Lung (tissue), 12 donors: ENCODE results near the gene ENKUR. TPM values are rescaled to one million over a fixed set of nuclear protein-coding genes. Genes with fewer than 3 reads are reported as not detected.

Experiments
- ATAC-seq: fragments of 200-7000 bp; cut with Tn5 transposase; one replicate; pipeline ENCODE4 v1.9.1; 2020; ENCODE audit warnings: moderate number of reproducible peaks; ENCODE audit not compliant: insufficient read depth, low FRiP score
- DNase-seq, 3 donors: peaks; one replicate each; pipeline ENCODE4 v3.0.0-alpha.2; 2013 to 2017
- H3K27ac ChIP-seq, 2 donors: one replicate each; pipeline ENCODE4 v1.5.1; 2013; ENCODE audit warnings: mild to moderate bottlenecking in 2 of 2, moderate library complexity in 2 of 2, control low read depth in 1 of 2, inconsistent platforms in 1 of 2, low read depth in 1 of 2, low read length in 1 of 2
- H3K27me3 ChIP-seq, 3 donors: one replicate each; pipeline ENCODE4 v1.5.1; 2013; ENCODE audit warnings: low read length in 2 of 3; ENCODE audit not compliant: control insufficient read depth in 3 of 3, insufficient read depth in 3 of 3
- H3K36me3 ChIP-seq, 4 donors: one replicate each; pipeline ENCODE4 v1.5.1; 2013; ENCODE audit warnings: low read length in 4 of 4, mild to moderate bottlenecking in 1 of 4, moderate library complexity in 1 of 4; ENCODE audit not compliant: control insufficient read depth in 4 of 4, insufficient read depth in 4 of 4
- H3K4me1 ChIP-seq, 5 donors: one replicate each; pipeline ENCODE4 v1.5.1; 2013; ENCODE audit warnings: low read length in 5 of 5, mild to moderate bottlenecking in 2 of 5, moderate library complexity in 1 of 5; ENCODE audit not compliant: control insufficient read depth in 5 of 5, insufficient read depth in 5 of 5
- H3K4me3 ChIP-seq: one replicate; pipeline ENCODE4 v1.5.1; 2013; ENCODE audit warnings: mild to moderate bottlenecking, control low read depth, moderate library complexity
- H3K9ac ChIP-seq, 2 donors: one replicate each; pipeline ENCODE4 v1.5.1; 2013; ENCODE audit warnings: low read length in 2 of 2, control low read depth in 1 of 2; ENCODE audit not compliant: insufficient read depth in 1 of 2
- H3K9me3 ChIP-seq, 4 donors: one replicate each; pipeline ENCODE4 v1.5.1; 2013; ENCODE audit warnings: low read length in 3 of 4, mild to moderate bottlenecking in 1 of 4, moderate library complexity in 1 of 4; ENCODE audit not compliant: control insufficient read depth in 4 of 4, insufficient read depth in 3 of 4
- CTCF ChIP-seq: IDR thresholded peaks from 2 replicates; pipeline ENCODE4 v1.5.1; 2012; ENCODE audit warnings: mild to moderate bottlenecking; ENCODE audit errors: control extremely low read depth, extremely low read depth
- WGBS, 2 donors: extraction: QIAGEN DNeasy Blood & Tissue Kit; methylation state at CpG; one replicate each; pipeline ENCODE4 v1.1.7; 2013; 5-methylcytosine and 5-hydroxymethylcytosine counted together
- polyA plus RNA-seq, 2 donors: library from polyadenylated mRNA; stranded (reverse); fragments of 200-250 nt; gene quantifications; one replicate each; pipeline ENCODE4 v1.2.1, GENCODE V29; 2013
- total RNA-seq, 2 donors: library from RNA; depleted of rRNA in 1 of 2; stranded (reverse); fragments of >200 nt in 1 of 2; gene quantifications; one replicate each; pipeline ENCODE4 v1.2.1, GENCODE V29; 2014 to 2021
- donor health status: control.
- donor health status: control.
- donor health status: Bipolar disorder and iron deficiency.
- donor health status: healthy.
- donor health status: DM: yes; HTN: yes; CAD: no.

Gene ENKUR
- total and polyA plus RNA-seq, 4 donors = 9.9 to 17.8 (median 12.8) TPM

- Histone ChIP-seq H3K9me3 (no peaks in the 10 kb centered on the region), H3K36me3 (peaks cover 0 to 5% (median 0%) of the 10 kb centered on the region in 4 donors), H3K4me1 (peaks cover 0 to 28% (median 6%) of the 10 kb centered on the region in 5 donors), H3K27me3 (no peaks in the 10 kb centered on the region), H3K4me3 (no peak overlapping the region), H3K9ac (no peak overlapping the region), H3K27ac (no peak overlapping the region)
- TF ChIP-seq CTCF = no peak
- DNase-seq = no peak
- no peak for ATAC-seq
- WGBS, 2 donors = 88 to 94% methylated on average over 3 of the region's 3 CpGs
These were observed 66.3 kb downstream of the ENKUR start for GRCh38 chr10:24949616-24950015.

GRCh38 chr10:24947304-24948097 lies 68.5 kb downstream of the ENKUR start:
- no peak for ATAC-seq
- no peak for TF ChIP-seq CTCF
- peak overlapping the region in 1 of 2 donors; percentile 40 for H3K27ac ChIP-seq
- H3K9me3 ChIP-seq = no peaks in the 10 kb centered on the region
- H3K4me3 ChIP-seq = no peak overlapping the region
- no peak overlapping the region for H3K9ac ChIP-seq
- 77 to 79% methylated on average over 4 of the region's 4 CpGs for WGBS, 2 donors
- no peak for DNase-seq
- no peaks in the 10 kb centered on the region for H3K27me3 ChIP-seq
- peaks cover 0 to 5% (median 0%) of the 10 kb centered on the region in 4 donors for H3K36me3 ChIP-seq
- H3K4me1 ChIP-seq = peaks cover 0 to 14% (median 6%) of the 10 kb centered on the region in 5 donors

- DNase-seq (no peak), ATAC-seq (no peak)
- Histone ChIP-seq H3K9me3 (no peaks in the 10 kb centered on the region), H3K27ac (no peak overlapping the region), H3K27me3 (no peaks in the 10 kb centered on the region), H3K4me1 (peaks cover 0 to 1% (median 0%) of the 10 kb centered on the region in 5 donors), H3K36me3 (peaks cover 0 to 5% (median 0%) of the 10 kb centered on the region in 4 donors), H3K9ac (no peak overlapping the region), H3K4me3 (no peak overlapping the region)
- WGBS, 2 donors = 86 to 93% methylated on average over 11 of the region's 11 CpGs
- TF ChIP-seq CTCF = no peak
These were observed 71.3 kb downstream of the ENKUR start for GRCh38 chr10:24944512-24945255.
